Erythroblast (primary cell): ENCODE results near the gene NEIL1.
"Not testable (repeated sequence)": the region's sequence is repeated elsewhere in the genome, so short reads cannot be mapped to it uniquely, and the experiment has no call there.

ENCODE experiments used
- GATA1 ChIP-seq: IDR thresholded peaks from 2 replicates; pipeline ENCODE4 v1.6.1; 2011; ENCODE audit warnings: low read depth, mild to moderate bottlenecking, control low read depth, low read length, moderate library complexity
- POLR2A ChIP-seq: IDR thresholded peaks from 2 replicates; pipeline ENCODE4 v1.6.1; 2011; ENCODE audit warnings: mild to moderate bottlenecking, low read length

GRCh38 chr15:75349351-75349669, 2.5 kb downstream of the NEIL1 start:
- not testable (repeated sequence) for TF ChIP-seq POLR2A, GATA1
